PC-3 (cell line): ENCODE measurements around the gene TOMM70. TPM values are rescaled to one million over a fixed set of nuclear protein-coding genes. Genes with fewer than 3 reads are reported as not detected.
"Not testable (repeated sequence)": the region's sequence is repeated elsewhere in the genome, so short reads cannot be mapped to it uniquely, and the experiment has no call there.

Experiments
- ATAC-seq: fragments of 200-7000 bp; cut with Tn5 transposase; 2 replicates; pipeline ENCODE4 v1.9.1; 2020; ENCODE audit warnings: mild to moderate bottlenecking, moderate library complexity
- BruUV-seq: library from RNA; stranded (reverse); fragments of 400-500 nt; replicated peaks from 2 replicates; lab custom pipeline; 2021; lab: Mats Ljungman, UMichigan
- CTCF ChIA-PET: fragments of 300-600 bp; sonication (Branson Sonifier 250); formaldehyde crosslinking; loops from one replicate; lab custom pipeline; 2022; ENCODE audit warnings: antibody characterized with exemption; lab: Charles Lee
- POLR2A ChIA-PET: fragments of 300-600 bp; sonication (Branson Sonifier 250); formaldehyde crosslinking; loops from one replicate; lab custom pipeline; 2022; ENCODE audit warnings: antibody characterized with exemption; ENCODE audit not compliant: unreplicated experiment; lab: Charles Lee
- DNase-seq: peaks from one replicate; pipeline ENCODE4 v3.0.0-alpha.2; 2015
- H2AFZ ChIP-seq: fragments of 300-600 bp; sonication (generic); 2 replicates; pipeline ENCODE4 v1.6.0; 2016; ENCODE audit warnings: antibody characterized with exemption, low read length
- H3F3A ChIP-seq: fragments of 300-600 bp; sonication (generic); one replicate; pipeline ENCODE4 v1.6.0; 2017; ENCODE audit warnings: antibody characterized with exemption, low read length, control low read depth, mild to moderate bottlenecking; ENCODE audit not compliant: unreplicated experiment
- H3K27ac ChIP-seq: fragments of 300-600 bp; sonication (generic); 2 replicates; pipeline ENCODE4 v1.5.1; 2016; ENCODE audit warnings: mild to moderate bottlenecking, low read length
- H3K27me3 ChIP-seq: fragments of 300-600 bp; sonication (generic); 2 replicates; pipeline ENCODE4 v1.6.1; 2016; ENCODE audit warnings: low read length, mixed read lengths
- H3K36me3 ChIP-seq: fragments of 300-600 bp; sonication (generic); 2 replicates; pipeline ENCODE4 v1.6.1; 2016; ENCODE audit warnings: low read depth, mixed run types, low read length, mixed read lengths
- H3K4me1 ChIP-seq: fragments of 300-600 bp; sonication (generic); 2 replicates; pipeline ENCODE4 v1.5.1; 2016; ENCODE audit warnings: low read length; ENCODE audit not compliant: insufficient read depth
- H3K4me2 ChIP-seq: fragments of 300-600 bp; sonication (generic); 2 replicates; pipeline ENCODE4 v1.6.0; 2016; ENCODE audit warnings: low read length
- H3K4me3 ChIP-seq: fragments of 300-600 bp; sonication (generic); 2 replicates; pipeline ENCODE4 v1.5.1; 2016; ENCODE audit warnings: mild to moderate bottlenecking, low read length, mixed read lengths
- H3K79me2 ChIP-seq: fragments of 300-600 bp; sonication (generic); 2 replicates; pipeline ENCODE4 v1.6.1; 2017; ENCODE audit warnings: low read length, mixed read lengths
- H3K9ac ChIP-seq: fragments of 300-600 bp; sonication (generic); 2 replicates; pipeline ENCODE4 v1.6.0; 2016; ENCODE audit warnings: mild to moderate bottlenecking, low read length
- H3K9me2 ChIP-seq: fragments of 300-600 bp; sonication (generic); replicated peaks from 2 replicates; pipeline ENCODE4 v1.6.1; 2016; ENCODE audit warnings: mixed run types, low read length, mixed read lengths
- H3K9me3 ChIP-seq: fragments of 300-600 bp; sonication (generic); 2 replicates; pipeline ENCODE4 v1.6.1; 2016; ENCODE audit warnings: low read length, mixed read lengths
- H4K20me1 ChIP-seq: fragments of 300-600 bp; sonication (generic); 2 replicates; pipeline ENCODE4 v1.6.1; 2016; ENCODE audit warnings: low read length, mixed read lengths
- EZH2 ChIP-seq: fragments of 300-600 bp; sonication (generic); IDR thresholded peaks from one replicate; pipeline ENCODE4 v1.6.1; 2017; ENCODE audit warnings: antibody characterized with exemption, mild to moderate bottlenecking, low read length; ENCODE audit not compliant: unreplicated experiment
- EZH2phosphoT487 ChIP-seq: fragments of 300-600 bp; sonication (generic); IDR thresholded peaks from 2 replicates; pipeline ENCODE4 v1.6.1; 2018; ENCODE audit warnings: mild to moderate bottlenecking, antibody characterized with exemption, low read length, borderline replicate concordance
- intact Hi-C: fragments of 100-400 bp; cut with micrococcal nuclease; formaldehyde crosslinking; loops from 2 replicates; pipeline ENCODE4 v1.9.0; 2023
- total RNA-seq: library from RNA; depleted of rRNA; stranded (reverse); fragments of >200 nt; gene quantifications from 2 replicates; pipeline ENCODE4 v1.2.3, GENCODE V29; 2014
- TF ChIP-seq, protein P1 (sequence below): fragments of 300-600 bp; sonication (generic); conservative IDR thresholded peaks from 2 replicates; pipeline ENCODE4 v1.5.1; 2017; ENCODE audit warnings: antibody characterized with exemption, low read depth, mild to moderate bottlenecking, low read length

The TOMM70 gene
- total RNA-seq, 1 experiment from 2014 or later: 85.3 TPM

DNA sequence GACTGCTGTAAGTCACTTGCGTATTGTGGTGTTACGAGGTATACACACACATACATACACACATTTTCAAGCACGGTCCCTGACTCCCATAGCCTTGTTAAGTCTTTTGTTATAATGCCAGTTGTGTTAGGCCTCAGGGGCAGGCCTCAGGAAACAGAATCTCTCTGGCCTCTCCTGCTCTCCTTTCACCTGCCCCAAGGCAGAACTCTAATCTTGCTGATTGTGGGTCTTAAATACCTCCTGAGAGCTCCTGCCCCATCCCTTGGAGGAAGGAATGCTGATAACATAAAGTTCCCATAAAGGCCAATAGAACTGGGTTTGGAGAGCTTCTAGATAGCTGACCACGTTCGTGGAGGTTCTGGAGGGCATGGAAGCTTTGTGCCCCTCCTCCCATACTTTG lies 70.2 kb downstream of the TOMM70 start:
- H3K27me3 ChIP-seq: no peaks in the 10 kb centered on the region
- H3K79me2 ChIP-seq: peaks cover 8% of the 10 kb centered on the region
- TF ChIP-seq, protein P1, sequence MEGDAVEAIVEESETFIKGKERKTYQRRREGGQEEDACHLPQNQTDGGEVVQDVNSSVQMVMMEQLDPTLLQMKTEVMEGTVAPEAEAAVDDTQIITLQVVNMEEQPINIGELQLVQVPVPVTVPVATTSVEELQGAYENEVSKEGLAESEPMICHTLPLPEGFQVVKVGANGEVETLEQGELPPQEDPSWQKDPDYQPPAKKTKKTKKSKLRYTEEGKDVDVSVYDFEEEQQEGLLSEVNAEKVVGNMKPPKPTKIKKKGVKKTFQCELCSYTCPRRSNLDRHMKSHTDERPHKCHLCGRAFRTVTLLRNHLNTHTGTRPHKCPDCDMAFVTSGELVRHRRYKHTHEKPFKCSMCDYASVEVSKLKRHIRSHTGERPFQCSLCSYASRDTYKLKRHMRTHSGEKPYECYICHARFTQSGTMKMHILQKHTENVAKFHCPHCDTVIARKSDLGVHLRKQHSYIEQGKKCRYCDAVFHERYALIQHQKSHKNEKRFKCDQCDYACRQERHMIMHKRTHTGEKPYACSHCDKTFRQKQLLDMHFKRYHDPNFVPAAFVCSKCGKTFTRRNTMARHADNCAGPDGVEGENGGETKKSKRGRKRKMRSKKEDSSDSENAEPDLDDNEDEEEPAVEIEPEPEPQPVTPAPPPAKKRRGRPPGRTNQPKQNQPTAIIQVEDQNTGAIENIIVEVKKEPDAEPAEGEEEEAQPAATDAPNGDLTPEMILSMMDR: no peak
- TF ChIP-seq EZH2phosphoT487 (no peak), EZH2 (no peak)
- no peaks in the 10 kb centered on the region for H3F3A ChIP-seq
- H3K4me3 ChIP-seq: no peak overlapping the region
- intact Hi-C loops: no loop called here
- no TSS peak for BruUV-seq
- H3K4me2 ChIP-seq: no peak overlapping the region
- H4K20me1 ChIP-seq: no peaks in the 10 kb centered on the region
- CTCF ChIA-PET: no interaction called here
- H3K9ac ChIP-seq: no peak overlapping the region
- H3K9me3 ChIP-seq: no peaks in the 10 kb centered on the region
- POLR2A ChIA-PET: no interaction called here
- H3K4me1 ChIP-seq: peaks cover 11% of the 10 kb centered on the region
- H3K27ac ChIP-seq: no peak overlapping the region
- H2AFZ ChIP-seq: no peak overlapping the region
- ATAC-seq (no peak), DNase-seq (no peak)
- no peaks in the 10 kb centered on the region for H3K9me2 ChIP-seq
- peaks cover 6% of the 10 kb centered on the region; the same call in 1 of the 2 replicates for H3K36me3 ChIP-seq

DNA sequence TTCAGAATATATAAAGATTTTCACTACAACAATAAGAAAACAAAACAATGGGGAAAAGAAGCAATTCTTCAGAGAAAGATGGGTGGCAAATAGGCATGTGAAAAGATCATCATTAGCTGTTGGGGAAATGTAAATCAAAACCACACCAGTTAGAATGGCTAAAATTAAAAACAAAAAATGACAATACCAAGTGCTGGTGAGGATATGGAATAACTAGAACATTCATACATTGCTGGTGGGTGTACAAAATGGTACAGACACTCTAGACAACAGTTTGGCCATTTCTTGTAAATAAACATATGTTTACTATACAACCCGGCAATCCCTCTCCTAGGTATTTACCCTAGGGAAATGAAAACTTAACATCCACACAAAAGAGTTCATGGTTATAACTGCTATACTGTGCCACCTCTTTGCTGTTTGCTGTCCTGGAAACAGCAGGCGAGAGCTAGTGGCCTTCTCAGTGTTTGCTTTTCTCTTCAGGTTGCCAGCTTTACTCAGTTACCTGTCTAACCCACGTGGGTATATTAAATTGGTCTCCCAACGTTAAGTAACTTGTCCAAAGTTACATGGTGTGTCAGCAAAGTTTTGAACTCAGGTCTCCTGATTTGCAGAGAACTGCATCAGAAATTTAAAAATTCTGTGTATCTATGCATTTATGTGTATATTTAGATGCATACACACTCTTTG lies 70.9 kb downstream of the TOMM70 start:
- CTCF ChIA-PET: no interaction called here
- H3K9me3 ChIP-seq: no peaks in the 10 kb centered on the region
- H3K9me2 ChIP-seq: no peaks in the 10 kb centered on the region
- H3K9ac ChIP-seq: no peak overlapping the region
- H3K4me1 ChIP-seq: peaks cover 5% of the 10 kb centered on the region; the same call in 1 of the 2 replicates
- no peaks in the 10 kb centered on the region for H4K20me1 ChIP-seq
- TF ChIP-seq EZH2phosphoT487: no peak
- TF ChIP-seq, protein P1: no peak
- no peak for TF ChIP-seq EZH2
- H3K36me3 ChIP-seq: peaks cover 6% of the 10 kb centered on the region; the same call in 1 of the 2 replicates
- no peak for ATAC-seq
- no peak for DNase-seq
- intact Hi-C loops: no loop called here
- H2AFZ ChIP-seq: no peak overlapping the region
- H3K27ac ChIP-seq: no peak overlapping the region
- no peak overlapping the region for H3K4me2 ChIP-seq
- H3F3A ChIP-seq: no peaks in the 10 kb centered on the region
- no peaks in the 10 kb centered on the region for H3K27me3 ChIP-seq
- POLR2A ChIA-PET: no interaction called here
- BruUV-seq: no TSS peak
- H3K79me2 ChIP-seq: peaks cover 1% of the 10 kb centered on the region
- H3K4me3 ChIP-seq: no peak overlapping the region

DNA sequence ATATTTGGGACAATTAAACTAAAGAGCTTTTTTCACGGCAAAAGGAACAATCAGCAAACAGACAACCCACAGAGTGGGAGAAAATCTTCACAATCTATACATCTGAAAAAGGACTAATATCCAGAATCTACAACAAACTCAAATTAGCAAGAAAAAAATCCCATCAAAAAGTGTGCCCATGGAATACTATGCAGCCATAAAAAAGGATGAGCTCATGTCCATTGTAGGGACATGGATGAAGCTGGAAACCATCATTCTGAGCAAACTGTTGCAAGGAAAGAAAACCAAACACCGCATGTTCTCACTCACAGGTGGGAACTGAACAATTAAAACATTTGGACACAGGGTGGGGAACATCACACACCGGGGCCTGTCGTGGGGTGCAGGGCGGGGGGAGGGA lies 73.5 kb downstream of the TOMM70 start:
- H3F3A ChIP-seq, H3K9me2 ChIP-seq, H3K4me1 ChIP-seq, H3K79me2 ChIP-seq, BruUV-seq, CTCF ChIA-PET, H3K9me3 ChIP-seq, H3K4me3 ChIP-seq, H3K4me2 ChIP-seq, POLR2A ChIA-PET, ATAC-seq, H3K27me3 ChIP-seq, H2AFZ ChIP-seq, intact Hi-C loops, H3K27ac ChIP-seq, H4K20me1 ChIP-seq, H3K9ac ChIP-seq, DNase-seq: not testable (repeated sequence)
- H3K36me3 ChIP-seq: peaks cover 11% of the 10 kb centered on the region
